Mesothelial cell of epicardium (in vitro differentiated cells): Measurements from ENCODE around the gene HOMER1. TPM values are rescaled to one million over a fixed set of nuclear protein-coding genes. Genes with fewer than 3 reads are reported as not detected.

Experiments used
- DNase-seq, 2 experiments: peaks; one replicate each; pipeline ENCODE4 v3.0.0; 2021; ENCODE audit warnings: low spot score in 2 of 2; ENCODE audit not compliant: unreplicated experiment in 2 of 2
- H3K27ac Mint-ChIP-seq: 2 replicates; pipeline ENCODE4 v1.8.0; 2021; ENCODE audit warnings: mixed read lengths
- H3K27me3 Mint-ChIP-seq: 2 replicates; pipeline ENCODE4 v1.8.0; 2021; ENCODE audit warnings: low read depth, mixed read lengths
- H3K36me3 Mint-ChIP-seq: 2 replicates; pipeline ENCODE4 v1.8.0; 2021; ENCODE audit warnings: mixed read lengths
- H3K4me1 Mint-ChIP-seq: 2 replicates; pipeline ENCODE4 v1.8.0; 2021; ENCODE audit warnings: mixed read lengths
- H3K4me3 Mint-ChIP-seq: 2 replicates; pipeline ENCODE4 v1.8.0; 2021; ENCODE audit warnings: mild to moderate bottlenecking, moderate library complexity, mixed read lengths
- H3K9me3 Mint-ChIP-seq: 2 replicates; pipeline ENCODE4 v1.8.0; 2021; ENCODE audit warnings: mixed read lengths
- CTCF ChIP-seq: fragments of 200-600 bp; sonication (generic); IDR thresholded peaks from one replicate; pipeline ENCODE4 v1.5.0; 2021; ENCODE audit warnings: antibody characterized with exemption; ENCODE audit not compliant: unreplicated experiment
- total RNA-seq: library from RNA; stranded (reverse); gene quantifications from 3 replicates; pipeline ENCODE4 v1.2.1, GENCODE V29; 2021

Gene HOMER1
- total RNA-seq, 1 donor from 2014 or later, result 21.6 TPM

GRCh38 chr5:79544131-79544530, 30.2 kb upstream of the HOMER1 start:
- peaks cover 26% of the 10 kb centered on the region for H3K4me1 Mint-ChIP-seq
- no peak for TF ChIP-seq CTCF
- DNase-seq, result no peak

GRCh38 chr5:79540939-79541338, 27.0 kb upstream of the HOMER1 start:
- H3K27ac Mint-ChIP-seq, result no peak overlapping the region
- H3K4me1 Mint-ChIP-seq, result peaks cover 2% of the 10 kb centered on the region
- TF ChIP-seq CTCF, result no peak
- no peaks in the 10 kb centered on the region for H3K27me3 Mint-ChIP-seq
- no peak for DNase-seq
- H3K9me3 Mint-ChIP-seq, result no peaks in the 10 kb centered on the region
- no peak overlapping the region for H3K4me3 Mint-ChIP-seq
- no peaks in the 10 kb centered on the region for H3K36me3 Mint-ChIP-seq

More at GRCh38 chr5:79544131-79544530, 30.2 kb upstream of the HOMER1 start:
- Mint-ChIP-seq H3K9me3 (no peaks in the 10 kb centered on the region), H3K27me3 (no peaks in the 10 kb centered on the region), H3K4me3 (no peak overlapping the region), H3K36me3 (no peaks in the 10 kb centered on the region), H3K27ac (no peak overlapping the region)

- Mint-ChIP-seq H3K4me1 (no peaks in the 10 kb centered on the region), H3K27me3 (no peaks in the 10 kb centered on the region), H3K27ac (no peak overlapping the region), H3K4me3 (no peak overlapping the region), H3K9me3 (no peaks in the 10 kb centered on the region), H3K36me3 (no peaks in the 10 kb centered on the region)
- no peak for DNase-seq
- no peak for TF ChIP-seq CTCF
Measured at GRCh38 chr5:79536193-79536906, 22.4 kb upstream of the HOMER1 start.

- no peak overlapping the region for H3K4me3 Mint-ChIP-seq
- H3K4me1 Mint-ChIP-seq, result no peaks in the 10 kb centered on the region
- no peaks in the 10 kb centered on the region for H3K9me3 Mint-ChIP-seq
- H3K27ac Mint-ChIP-seq, result no peak overlapping the region
- no peak for TF ChIP-seq CTCF
- no peaks in the 10 kb centered on the region for H3K36me3 Mint-ChIP-seq
- no peak for DNase-seq
- no peaks in the 10 kb centered on the region for H3K27me3 Mint-ChIP-seq
Measured at GRCh38 chr5:79535477-79536192, 21.7 kb upstream of the HOMER1 start.

GRCh38 chr5:79529110-79529509, 15.2 kb upstream of the HOMER1 start:
- Mint-ChIP-seq H3K27ac (no peak overlapping the region), H3K27me3 (no peaks in the 10 kb centered on the region), H3K9me3 (peaks cover 9% of the 10 kb centered on the region), H3K4me1 (no peaks in the 10 kb centered on the region), H3K4me3 (no peak overlapping the region), H3K36me3 (peaks cover 5% of the 10 kb centered on the region)
- no peak for TF ChIP-seq CTCF
- DNase-seq, result no peak
